Spleen (tissue), 7 donors: ENCODE data around the gene G2E3.

Experiments used
- POLR2A ChIP-seq, 3 donors: fragments of 450-650 bp; IDR thresholded peaks; one replicate each; pipeline ENCODE4 v1.5.1; 2017; ENCODE audit warnings: antibody characterized with exemption in 3 of 3, mild to moderate bottlenecking in 1 of 3
- POLR2AphosphoS5 ChIP-seq, 3 donors: sonication (generic); formaldehyde crosslinking; IDR thresholded peaks; one replicate each; pipeline ENCODE4 v1.5.1; 2017; ENCODE audit warnings: antibody characterized with exemption in 3 of 3
- TF ChIP-seq, protein P1 (sequence below), 11 experiments: fragments of 200-600 bp in 7 of 11; fragments of 450-650 bp in 4 of 11; sonication (generic) in 4 of 11; IDR thresholded peaks in 8 of 11; conservative IDR thresholded peaks in 3 of 11; 1 replicate in 7 of 11; 2 replicates in 4 of 11; pipeline versions ENCODE4 v1.4.0 to v1.8.0; 2016 to 2021; ENCODE audit warnings: antibody characterized with exemption in 11 of 11, inconsistent platforms in 4 of 11, mild to moderate bottlenecking in 1 of 11
- donor health status: DM: no; HTN: no; CAD: no; lungs with moderate emphysema.
- donor health status: DM: no; HTN: no; CAD: no.
- donor health status: DM: no; HTN: no; CAD: no.

DNA sequence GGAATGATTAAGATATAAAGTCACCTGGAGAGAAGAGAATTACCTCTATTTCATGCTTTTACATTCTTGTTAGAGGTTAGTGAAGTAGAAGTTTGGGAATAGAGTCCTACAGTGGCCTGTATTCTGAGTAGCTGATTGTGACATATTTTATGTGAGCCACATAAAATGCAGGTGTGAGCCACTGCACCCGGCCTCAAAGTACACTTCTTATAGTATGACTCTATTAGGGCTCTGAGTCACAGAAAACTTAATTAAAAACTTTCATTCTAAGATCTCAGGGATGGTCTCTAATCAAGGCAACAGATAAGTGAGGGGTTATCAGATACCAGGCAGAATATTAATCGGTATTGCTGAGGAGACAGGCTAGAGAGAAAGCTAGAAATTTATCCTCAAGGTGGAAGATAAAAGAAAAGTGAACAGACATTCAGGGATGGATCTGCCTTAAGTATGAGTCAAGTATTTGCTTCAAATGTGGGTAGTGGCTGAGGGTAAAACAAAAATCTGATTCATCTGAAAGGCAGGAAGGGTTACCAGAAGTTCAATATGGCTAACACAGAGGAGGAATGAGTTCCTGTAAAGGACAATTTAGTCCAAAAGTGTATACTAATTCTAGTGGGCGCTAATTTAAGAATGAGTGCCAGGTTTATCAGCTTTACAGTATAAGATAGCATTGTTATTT, 5.5 kb upstream of the G2E3 start:
- no peak for TF ChIP-seq POLR2AphosphoS5 (IDR thresholded peaks at IDR 0.05)
- TF ChIP-seq, protein P1, sequence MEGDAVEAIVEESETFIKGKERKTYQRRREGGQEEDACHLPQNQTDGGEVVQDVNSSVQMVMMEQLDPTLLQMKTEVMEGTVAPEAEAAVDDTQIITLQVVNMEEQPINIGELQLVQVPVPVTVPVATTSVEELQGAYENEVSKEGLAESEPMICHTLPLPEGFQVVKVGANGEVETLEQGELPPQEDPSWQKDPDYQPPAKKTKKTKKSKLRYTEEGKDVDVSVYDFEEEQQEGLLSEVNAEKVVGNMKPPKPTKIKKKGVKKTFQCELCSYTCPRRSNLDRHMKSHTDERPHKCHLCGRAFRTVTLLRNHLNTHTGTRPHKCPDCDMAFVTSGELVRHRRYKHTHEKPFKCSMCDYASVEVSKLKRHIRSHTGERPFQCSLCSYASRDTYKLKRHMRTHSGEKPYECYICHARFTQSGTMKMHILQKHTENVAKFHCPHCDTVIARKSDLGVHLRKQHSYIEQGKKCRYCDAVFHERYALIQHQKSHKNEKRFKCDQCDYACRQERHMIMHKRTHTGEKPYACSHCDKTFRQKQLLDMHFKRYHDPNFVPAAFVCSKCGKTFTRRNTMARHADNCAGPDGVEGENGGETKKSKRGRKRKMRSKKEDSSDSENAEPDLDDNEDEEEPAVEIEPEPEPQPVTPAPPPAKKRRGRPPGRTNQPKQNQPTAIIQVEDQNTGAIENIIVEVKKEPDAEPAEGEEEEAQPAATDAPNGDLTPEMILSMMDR (IDR thresholded peaks at IDR 0.05 in 8 of 11, conservative IDR thresholded peaks at IDR 0.05 in 3 of 11), result no peak
- no peak for TF ChIP-seq POLR2A (IDR thresholded peaks at IDR 0.05)
